Keratinocyte (primary cell): ENCODE data around the gene ZNG1F. TPM values are rescaled to one million over a fixed set of nuclear protein-coding genes. Genes with fewer than 3 reads are reported as not detected.
A peak's percentile ranks its signal among the peaks of the same experiment; 100 is the strongest.
"Not testable (repeated sequence)": the region's sequence is repeated elsewhere in the genome, so short reads cannot be mapped to it uniquely, and the experiment has no call there.

Experiments used
- DNase-seq: peaks from one replicate; pipeline ENCODE4 v3.0.0-alpha.2; 2011; ENCODE audit warnings: low read depth, missing footprints, low spot score
- FAIRE-seq: peaks from 2 replicates; lab custom pipeline; 2011; peaks lifted over from hg19 to GRCh38; lab: Jason Lieb, UNC
- H2AFZ ChIP-seq: 2 replicates; pipeline ENCODE4 v1.6.0; 2012; ENCODE audit warnings: low read length, control low read depth, inconsistent platforms; ENCODE audit not compliant: control insufficient read depth
- H3K27ac ChIP-seq: 2 replicates; pipeline ENCODE4 v1.5.1; 2011; ENCODE audit warnings: low read length; ENCODE audit not compliant: control insufficient read depth, insufficient read depth
- H3K27me3 ChIP-seq: 3 replicates; pipeline ENCODE4 v1.6.0; 2011; ENCODE audit warnings: low read length; ENCODE audit not compliant: control insufficient read depth, insufficient read depth; ENCODE audit errors: extremely low read depth
- H3K36me3 ChIP-seq, 2 experiments: 2 replicates in 1 of 2; 3 replicates in 1 of 2; pipeline ENCODE4 v1.5.1; 2011; ENCODE audit warnings: low read length in 2 of 2, mild to moderate bottlenecking in 1 of 2; ENCODE audit not compliant: control insufficient read depth in 2 of 2, insufficient read depth in 2 of 2; ENCODE audit errors: extremely low read depth in 1 of 2
- H3K4me1 ChIP-seq: 3 replicates; pipeline ENCODE4 v1.5.1; 2011; ENCODE audit warnings: low read length; ENCODE audit not compliant: control insufficient read depth, insufficient read depth; ENCODE audit errors: extremely low read depth
- H3K4me2 ChIP-seq: 3 replicates; pipeline ENCODE4 v1.6.0; 2011; ENCODE audit warnings: low read depth, low read length; ENCODE audit not compliant: control insufficient read depth, insufficient read depth; ENCODE audit errors: extremely low read depth
- H3K4me3 ChIP-seq, 3 experiments: fragments of 200-600 bp in 1 of 3; sonication (generic) in 1 of 3; 2 replicates in 2 of 3; 3 replicates in 1 of 3; pipeline ENCODE4 v1.5.1; 2011 to 2016; ENCODE audit warnings: low read length in 3 of 3, mild to moderate bottlenecking in 3 of 3, control low read depth in 2 of 3, inconsistent platforms in 1 of 3, low read depth in 1 of 3, mixed read lengths in 1 of 3, mixed run types in 1 of 3, moderate library complexity in 1 of 3; ENCODE audit not compliant: control insufficient read depth in 2 of 3, insufficient read depth in 2 of 3; ENCODE audit errors: extremely low read depth in 1 of 3
- H3K79me2 ChIP-seq: 2 replicates; pipeline ENCODE4 v1.6.0; 2012; ENCODE audit warnings: low read length; ENCODE audit not compliant: control insufficient read depth, insufficient read depth
- H3K9ac ChIP-seq: 3 replicates; pipeline ENCODE4 v1.6.0; 2011; ENCODE audit warnings: low read length; ENCODE audit not compliant: control insufficient read depth, insufficient read depth; ENCODE audit errors: extremely low read depth
- H3K9me1 ChIP-seq: 3 replicates; pipeline ENCODE4 v1.6.0; 2011; ENCODE audit warnings: low read length; ENCODE audit not compliant: control insufficient read depth, insufficient read depth; ENCODE audit errors: extremely low read depth
- H3K9me3 ChIP-seq: 2 replicates; pipeline ENCODE4 v1.5.1; 2012; ENCODE audit warnings: low read depth, low read length; ENCODE audit not compliant: control insufficient read depth
- H4K20me1 ChIP-seq: 3 replicates; pipeline ENCODE4 v1.6.0; 2011; ENCODE audit warnings: low read length; ENCODE audit not compliant: control insufficient read depth, insufficient read depth; ENCODE audit errors: extremely low read depth
- dilution Hi-C: fragments of 300-500 bp; cut with MboI; formaldehyde crosslinking; loops from one replicate; pipeline ENCODE4 v1.7.0; 2020; ENCODE audit warnings: low sequenced_read_pairs; ENCODE audit not compliant: extremely low pct_ligation_motif_present
- polyA minus RNA-seq, 3 experiments: library from RNA; depleted of rRNA, polyadenylated mRNA; stranded (reverse); fragments of >200 nt; gene quantifications; 1 replicate in 1 of 3; 2 replicates in 1 of 3; 3 replicates in 1 of 3; pipeline ENCODE4 v1.2.3, GENCODE V29; 2011
- polyA plus RNA-seq, 5 experiments: library from polyadenylated mRNA; depleted of rRNA in 3 of 5; stranded (reverse) in 3 of 5; stranded (forward) in 1 of 5; unstranded in 1 of 5; fragments of >200 nt; gene quantifications; 1 replicate in 1 of 5; 2 replicates in 3 of 5; 3 replicates in 1 of 5; pipeline versions ENCODE4 v1.2.1 to v1.2.3, GENCODE V29; 2011 to 2012; ENCODE audit warnings: missing spikeins in 2 of 5, low read depth in 1 of 5, low replicate concordance in 1 of 5

Gene ZNG1F
- 10.1 to 18.4 TPM (median 14.7 TPM) in 3 replicates for polyA plus RNA-seq
- polyA plus RNA-seq (2011; ENCODE audit: low read depth): 26.8 TPM
- 5.7 and 8.5 TPM in 2 replicates for polyA plus RNA-seq (2011; cell fraction: cytosol; rRNA removed)
- polyA plus RNA-seq (2011; cell fraction: nucleus; rRNA removed): 37.9 and 60.5 TPM in 2 replicates
- 8.1 and 19.4 TPM in 2 replicates for polyA plus RNA-seq (2012; ENCODE audit: low replicate concordance)
- polyA minus RNA-seq: 15.8 to 19.4 TPM (median 16.0 TPM) in 3 replicates
- not detected for polyA minus RNA-seq (2011; cell fraction: cytosol; rRNA and poly(A)+ RNA removed)
- 19.8 and 31.6 TPM in 2 replicates for polyA minus RNA-seq (2011; cell fraction: nucleus; rRNA and poly(A)+ RNA removed)

GRCh38 chr9:41189217-41189616 lies at the start of gene ZNG1F:
ZNG1F (minus strand) TSS chr9:41189317; CDS start chr9:41189258, 59 bp downstream.
- H3K27me3 ChIP-seq, H3K27ac ChIP-seq, H3K9me1 ChIP-seq, H3K36me3 ChIP-seq, H3K79me2 ChIP-seq, H3K4me1 ChIP-seq, H3K9ac ChIP-seq, H4K20me1 ChIP-seq, FAIRE-seq, H3K4me3 ChIP-seq, H3K9me3 ChIP-seq, DNase-seq, H3K4me2 ChIP-seq, dilution Hi-C loops, H2AFZ ChIP-seq: not testable (repeated sequence)

GRCh38 chr9:41237110-41237749 lies 48.1 kb upstream of the ZNG1F start:
- H3K4me2 ChIP-seq, H3K9ac ChIP-seq, DNase-seq, H3K9me3 ChIP-seq, H3K4me1 ChIP-seq, H3K79me2 ChIP-seq, H3K9me1 ChIP-seq, FAIRE-seq, H3K36me3 ChIP-seq, H2AFZ ChIP-seq, H3K27me3 ChIP-seq, H4K20me1 ChIP-seq, H3K27ac ChIP-seq, dilution Hi-C loops: not testable (repeated sequence)
- peak overlapping the region in 1 of 3 experiments; percentile 20 for H3K4me3 ChIP-seq

GRCh38 chr9:41236486-41237109 lies 47.5 kb upstream of the ZNG1F start:
- H3K79me2 ChIP-seq, H3K9me1 ChIP-seq, H3K36me3 ChIP-seq, H2AFZ ChIP-seq, H3K27ac ChIP-seq, H3K4me2 ChIP-seq, H3K4me1 ChIP-seq, H3K27me3 ChIP-seq, H4K20me1 ChIP-seq, H3K9ac ChIP-seq, H3K9me3 ChIP-seq, DNase-seq, dilution Hi-C loops, FAIRE-seq, H3K4me3 ChIP-seq: not testable (repeated sequence)

GRCh38 chr9:41234811-41235805 lies 46.0 kb upstream of the ZNG1F start:
- H4K20me1 ChIP-seq, FAIRE-seq, H3K4me1 ChIP-seq, H3K9me3 ChIP-seq, H3K27me3 ChIP-seq, H3K79me2 ChIP-seq, dilution Hi-C loops, H3K9ac ChIP-seq, DNase-seq, H3K27ac ChIP-seq, H3K36me3 ChIP-seq, H3K9me1 ChIP-seq: not testable (repeated sequence)
- Histone ChIP-seq H3K4me3 (peak overlapping the region in 2 of 3 experiments; percentile 31 to 34), H2AFZ (peak overlapping the region; percentile 33), H3K4me2 (peak overlapping the region; percentile 60)
